HG03565 (cell line): ENCODE measurements around the gene CD2AP.
"Not testable (repeated sequence)": the region's sequence is repeated elsewhere in the genome, so short reads cannot be mapped to it uniquely, and the experiment has no call there.

Source experiments
- ATAC-seq: cut with Tn5 transposase; IDR thresholded peaks from one replicate; pipeline ENCODE4 v1.9.1; 2021; ENCODE audit warnings: mild to moderate bottlenecking, moderate library complexity; ENCODE audit not compliant: unreplicated experiment

The CD2AP gene

GRCh38 chr6:47553243-47553642, 75.7 kb downstream of the CD2AP start:
- not testable (repeated sequence) for ATAC-seq

- ATAC-seq = not testable (repeated sequence)
Measured at GRCh38 chr6:47556459-47556858, 78.9 kb downstream of the CD2AP start.

- no peak for ATAC-seq
Measured at GRCh38 chr6:47563162-47563561, 85.6 kb downstream of the CD2AP start.

- not testable (repeated sequence) for ATAC-seq
Measured at GRCh38 chr6:47566602-47567001, 89.0 kb downstream of the CD2AP start.

DNA sequence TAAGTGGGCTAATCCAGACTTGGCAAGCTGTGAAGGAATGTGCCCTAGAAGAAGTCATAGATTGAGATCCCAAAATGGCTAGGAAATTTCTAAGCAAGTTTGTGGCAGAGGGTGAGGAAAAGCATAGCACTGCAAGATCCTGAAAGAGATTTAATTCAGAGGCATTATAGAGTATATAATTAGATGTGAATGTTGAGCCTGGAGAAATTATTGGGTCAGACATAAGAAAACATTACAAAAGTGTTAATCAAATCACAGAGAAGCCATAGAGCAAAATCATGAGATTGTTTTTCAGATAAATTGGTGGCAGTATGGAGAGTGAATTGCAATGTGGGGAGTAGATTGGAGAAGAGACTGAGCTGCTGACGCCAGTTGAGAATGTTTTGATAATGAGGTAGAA, 90.0 kb downstream of the CD2AP start:
- no peak for ATAC-seq

DNA sequence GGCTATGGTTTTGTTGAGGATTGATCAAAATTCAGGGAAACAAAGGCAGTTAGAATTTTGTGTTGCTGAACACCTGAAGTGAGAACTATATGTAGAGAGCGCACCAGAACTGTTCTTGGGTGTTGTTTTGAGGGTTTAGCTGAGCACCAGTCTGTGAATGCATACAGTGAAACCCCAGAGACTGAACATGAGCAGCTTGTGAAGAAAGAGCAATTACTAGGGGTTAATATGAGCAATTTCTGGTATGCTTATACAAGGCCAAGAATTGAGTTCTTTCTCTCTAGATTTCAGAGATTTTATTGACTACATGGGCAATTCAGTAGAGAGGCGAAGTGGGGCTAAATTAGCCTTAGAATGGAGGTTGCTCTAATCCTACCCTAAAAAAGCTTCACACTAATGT, 93.9 kb downstream of the CD2AP start:
- ATAC-seq = no peak

GRCh38 chr6:47573109-47573508, 95.5 kb downstream of the CD2AP start:
- ATAC-seq = no peak

DNA sequence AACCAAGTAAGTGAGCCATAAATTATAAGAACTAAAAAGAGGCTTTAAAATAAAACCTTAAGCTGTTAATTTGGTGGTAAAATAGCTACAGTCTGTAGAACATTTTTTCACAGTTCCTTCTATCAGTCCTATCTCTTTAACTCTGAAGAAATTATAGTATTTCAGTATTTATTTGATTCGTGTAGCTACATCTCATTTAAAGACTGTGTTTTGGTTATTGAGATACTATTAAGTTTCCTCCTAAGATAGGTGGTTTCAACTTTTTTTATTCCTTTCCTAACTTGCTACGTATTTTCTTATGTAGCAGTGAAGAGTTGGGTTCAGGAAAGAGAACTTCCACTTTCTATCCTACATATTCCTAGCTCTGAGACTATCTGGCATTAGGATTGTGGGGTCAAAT, 97.2 kb downstream of the CD2AP start:
- no peak for ATAC-seq

GRCh38 chr6:47579040-47579439, 101.5 kb downstream of the CD2AP start:
- ATAC-seq = no peak

- ATAC-seq = peak; percentile 73
Measured at GRCh38 chr6:47581591-47581990, 104.0 kb downstream of the CD2AP start.

DNA sequence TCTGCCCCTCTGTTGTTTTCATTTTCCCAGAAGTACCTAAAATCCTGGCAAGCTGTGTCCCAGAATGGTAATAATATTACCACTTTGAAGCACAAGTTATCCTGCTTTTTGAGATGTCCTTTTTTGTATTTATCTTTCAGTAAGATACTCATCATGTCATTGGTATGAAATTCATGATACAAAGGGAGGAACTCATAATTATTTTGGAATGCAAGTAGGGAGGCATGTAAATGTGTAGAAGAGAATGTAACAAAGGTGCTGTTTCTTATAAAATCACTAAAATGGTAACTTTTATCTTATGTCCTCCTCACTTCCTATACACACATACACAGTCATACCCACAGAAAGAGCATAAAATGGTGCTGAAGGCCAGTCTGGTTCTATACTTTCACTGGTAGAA, 109.9 kb downstream of the CD2AP start:
- ATAC-seq = no peak

DNA sequence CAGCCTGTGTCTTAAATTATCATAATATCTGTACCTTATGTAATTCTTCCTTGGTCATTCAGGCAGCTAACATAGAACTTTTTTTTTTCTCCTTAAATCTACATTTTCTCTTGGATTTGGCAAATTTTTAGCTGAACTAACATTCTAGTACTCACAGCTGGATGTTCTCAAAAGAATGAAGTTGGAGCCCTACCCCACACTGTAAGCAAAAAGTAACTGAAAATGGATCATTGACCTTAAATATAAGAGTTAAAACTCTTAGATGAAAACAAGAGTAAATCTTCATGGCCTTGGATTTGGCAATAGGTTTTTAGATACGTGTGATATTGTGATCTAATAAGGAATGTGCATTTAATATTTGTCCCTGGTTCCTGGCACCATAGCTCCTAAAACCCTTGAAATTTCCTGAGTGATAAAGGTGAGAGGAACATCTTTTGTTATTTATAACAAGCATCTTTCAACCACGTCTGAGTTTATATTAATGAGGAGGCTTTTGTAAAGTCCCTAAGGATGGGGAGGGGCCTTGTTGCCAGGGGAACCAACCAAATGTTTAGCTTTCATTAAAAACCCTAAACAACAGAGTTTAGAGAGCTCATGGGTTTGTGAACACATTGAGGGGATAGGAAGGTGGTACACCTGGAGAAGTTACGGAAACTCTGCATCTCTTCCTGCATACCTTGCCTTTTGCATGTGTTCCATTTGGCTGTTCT, 114.7 kb downstream of the CD2AP start:
- ATAC-seq = no peak

DNA sequence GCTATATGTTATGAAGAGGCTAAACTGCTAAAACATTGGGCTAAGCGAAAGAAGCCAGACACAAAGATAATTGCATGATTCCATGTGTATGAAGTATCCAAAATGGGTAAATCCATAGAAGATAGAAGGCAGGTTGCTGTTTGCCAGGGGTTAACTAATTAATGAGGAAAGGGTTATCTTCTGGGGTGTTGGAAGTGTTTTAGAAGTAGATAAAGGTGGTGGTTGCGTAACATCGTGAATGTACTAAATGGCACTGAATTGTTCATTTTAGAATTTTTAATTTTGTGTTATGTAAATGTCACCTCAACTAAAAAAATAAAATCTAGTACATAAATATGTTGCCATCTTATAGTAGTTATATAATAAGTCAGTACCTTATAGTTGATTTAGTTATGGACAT, 116.4 kb downstream of the CD2AP start:
- ATAC-seq = no peak

GRCh38 chr6:47595785-47596184, 118.2 kb downstream of the CD2AP start:
- no peak for ATAC-seq

GRCh38 chr6:47598367-47598766, 120.8 kb downstream of the CD2AP start:
- ATAC-seq = no peak

GRCh38 chr6:47599512-47599911, 121.9 kb downstream of the CD2AP start:
- peak; percentile 51 for ATAC-seq

GRCh38 chr6:47603227-47603626, 125.6 kb downstream of the CD2AP start:
- ATAC-seq = no peak

DNA sequence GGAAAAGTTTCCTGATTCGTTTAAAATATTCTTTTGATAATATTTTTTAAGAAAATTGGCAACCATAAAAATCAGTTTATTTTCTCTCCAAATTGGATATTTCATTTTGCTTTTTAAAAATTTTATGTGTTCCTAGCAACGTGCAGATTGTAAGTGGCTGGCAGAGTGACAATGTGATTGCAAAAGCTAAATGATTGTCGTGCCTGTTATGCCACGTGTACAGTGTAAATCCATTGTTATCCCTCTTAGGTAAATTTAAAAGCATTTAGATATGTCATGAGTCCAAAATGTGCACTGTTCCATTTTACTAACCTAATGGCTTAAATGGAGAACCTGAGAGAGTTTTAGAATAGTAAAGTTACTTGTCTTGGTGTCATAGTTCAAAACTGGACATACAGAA, 126.4 kb downstream of the CD2AP start:
- ATAC-seq = no peak

- no peak for ATAC-seq
Measured at GRCh38 chr6:47621838-47622449, 144.4 kb downstream of the CD2AP start.

GRCh38 chr6:47626782-47627181, 149.2 kb downstream of the CD2AP start:
- ATAC-seq = no peak

- no peak for ATAC-seq
Measured at GRCh38 chr6:47628448-47629272, 151.1 kb downstream of the CD2AP start.

GRCh38 chr6:47629954-47630353, 152.4 kb downstream of the CD2AP start:
- no peak for ATAC-seq
